CD1c-positive myeloid dendritic cell (primary cell): ENCODE measurements around the gene MCM5.

Experiments
- DNase-seq: peaks from one replicate; pipeline ENCODE4 v3.0.0-alpha.2; 2016; ENCODE audit errors: extremely low spot score

Gene MCM5

GRCh38 chr22:35403356-35403755 is 3.4 kb downstream of the MCM5 start:
- DNase-seq: no peak

DNA sequence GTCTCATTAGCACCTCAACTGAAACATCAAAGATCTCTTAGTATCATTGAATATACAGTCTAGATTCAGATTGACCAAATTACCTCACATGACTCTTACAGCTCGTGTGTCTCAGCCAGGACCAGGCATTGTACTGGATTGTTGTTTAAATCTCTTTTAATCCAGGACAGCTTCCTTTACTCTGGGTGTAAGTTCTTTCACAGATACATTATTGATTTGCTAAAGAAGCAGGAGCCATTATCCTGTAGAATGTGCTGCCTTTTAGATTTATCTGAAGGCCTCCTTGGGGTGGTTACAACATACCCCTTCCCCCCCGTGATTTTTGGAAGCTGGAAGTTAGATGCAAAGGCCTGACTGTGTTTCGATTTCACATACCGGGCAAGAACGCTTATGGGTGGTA is 4.2 kb downstream of the MCM5 start:
- no peak for DNase-seq

DNA sequence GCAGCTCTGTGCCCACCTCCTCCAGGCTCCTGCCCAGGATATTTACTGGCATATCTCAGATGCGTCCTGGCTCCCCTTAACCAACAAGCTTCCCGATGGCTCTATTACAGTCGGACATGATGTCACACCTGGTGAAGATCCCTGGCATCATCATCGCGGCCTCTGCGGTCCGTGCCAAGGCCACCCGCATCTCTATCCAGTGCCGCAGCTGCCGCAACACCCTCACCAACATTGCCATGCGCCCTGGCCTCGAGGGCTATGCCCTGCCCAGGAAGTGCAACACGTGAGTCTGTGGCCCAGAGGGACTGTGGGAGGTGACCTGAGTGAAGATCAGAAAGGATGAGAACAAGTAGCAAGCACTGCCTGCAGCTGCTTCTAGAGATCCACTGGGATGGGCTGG is 6.5 kb downstream of the MCM5 start:
- DNase-seq: no peak

DNA sequence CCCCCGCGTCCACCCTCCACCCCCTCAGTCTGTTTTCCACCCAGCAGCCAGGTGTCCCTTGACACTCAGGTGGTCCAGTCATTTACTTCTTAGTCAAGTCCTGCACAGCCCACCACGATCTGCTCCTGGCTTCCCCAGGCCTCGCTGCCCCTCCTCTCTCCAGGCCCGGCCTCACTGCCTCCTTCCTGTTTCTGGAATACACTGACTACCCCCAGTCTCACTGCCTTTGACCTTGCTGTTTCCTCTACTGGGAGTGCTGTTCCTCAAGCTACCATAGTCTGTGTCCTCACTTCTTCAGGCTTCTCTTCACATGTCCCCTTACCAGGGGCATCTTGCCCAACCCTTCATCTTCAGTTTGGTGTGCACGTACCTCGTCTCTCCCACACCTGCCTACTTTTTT is 7.4 kb downstream of the MCM5 start:
- peak; percentile 66 for DNase-seq

- peak; percentile 97 for DNase-seq
These were observed 10.1 kb downstream of the MCM5 start for GRCh38 chr22:35409783-35410662.

DNA sequence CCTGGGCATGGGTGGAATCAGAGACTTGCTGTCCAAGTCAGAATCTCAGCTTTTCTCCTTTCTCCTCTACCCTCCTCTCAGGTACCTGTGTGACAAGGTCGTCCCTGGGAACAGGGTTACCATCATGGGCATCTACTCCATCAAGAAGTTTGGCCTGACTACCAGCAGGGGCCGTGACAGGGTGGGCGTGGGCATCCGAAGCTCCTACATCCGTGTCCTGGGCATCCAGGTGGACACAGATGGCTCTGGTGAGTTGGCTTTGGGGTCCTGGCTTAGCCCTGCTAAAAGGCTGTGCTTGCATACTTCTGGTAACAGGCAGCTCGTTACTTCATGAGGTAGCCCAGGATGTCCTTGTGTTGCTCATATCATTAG is 10.7 kb downstream of the MCM5 start:
- DNase-seq: no peak

DNA sequence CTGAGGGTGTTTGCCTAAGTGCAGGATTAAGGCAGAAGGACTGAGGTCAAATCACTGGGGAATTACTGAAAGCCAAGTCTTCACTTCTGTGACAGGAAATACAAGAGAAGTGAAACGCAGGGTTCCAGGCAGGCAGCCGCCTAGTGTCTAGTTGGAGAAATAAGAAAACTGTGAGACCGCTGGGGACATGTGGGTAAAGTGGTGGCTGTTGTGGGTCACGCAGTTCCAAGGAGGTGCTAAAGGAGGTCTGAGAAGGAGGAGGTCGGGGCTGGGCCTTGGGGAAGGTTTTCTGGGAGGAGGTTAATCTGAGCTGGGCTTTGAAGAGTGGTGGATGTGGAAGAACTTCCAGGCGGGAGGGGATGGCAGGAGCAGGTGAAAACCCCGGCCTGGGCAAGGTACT is 11.2 kb downstream of the MCM5 start:
- peak; percentile 79 for DNase-seq

GRCh38 chr22:35413624-35414023 is 13.7 kb downstream of the MCM5 start:
- DNase-seq: no peak

DNA sequence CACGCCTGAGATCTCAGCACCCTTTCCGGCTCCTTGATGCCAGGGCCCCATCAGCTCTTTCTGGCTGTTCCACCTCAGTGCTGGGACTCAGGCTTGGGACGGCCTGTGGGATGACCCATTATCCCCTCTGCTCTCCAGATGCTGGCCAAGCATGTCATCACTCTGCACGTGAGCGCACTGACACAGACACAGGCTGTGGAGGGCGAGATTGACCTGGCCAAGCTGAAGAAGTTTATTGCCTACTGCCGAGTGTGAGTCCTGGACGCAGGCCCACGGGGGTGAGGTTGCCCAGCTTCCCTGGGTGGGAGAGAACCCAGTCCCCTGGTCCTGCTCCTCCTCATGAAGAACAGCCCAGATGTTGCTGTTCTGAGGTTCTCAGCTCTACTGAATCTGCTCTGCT is 17.7 kb downstream of the MCM5 start:
- DNase-seq: no peak

- no peak for DNase-seq
These were observed 18.1 kb downstream of the MCM5 start for GRCh38 chr22:35418088-35418487.

- no peak for DNase-seq
These were observed 18.8 kb downstream of the MCM5 start for GRCh38 chr22:35418731-35419130.

DNA sequence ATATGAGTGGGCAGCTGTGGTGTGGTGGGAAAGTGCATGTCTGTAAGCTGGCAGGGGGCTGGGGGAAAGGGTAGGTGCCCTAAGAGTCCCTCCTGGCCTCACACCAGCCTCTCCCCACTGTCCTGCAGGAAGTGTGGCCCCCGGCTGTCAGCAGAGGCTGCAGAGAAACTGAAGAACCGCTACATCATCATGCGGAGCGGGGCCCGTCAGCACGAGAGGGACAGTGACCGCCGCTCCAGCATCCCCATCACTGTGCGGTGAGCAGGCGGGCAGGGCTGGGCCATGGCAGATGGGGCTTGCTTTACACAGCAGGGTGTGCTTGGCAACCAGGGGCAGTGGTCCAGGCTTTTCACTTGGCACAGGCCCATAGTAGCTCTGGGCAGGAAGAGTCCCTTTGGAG is 19.8 kb downstream of the MCM5 start:
- no peak for DNase-seq

- no peak for DNase-seq
These were observed 21.2 kb downstream of the MCM5 start for GRCh38 chr22:35421121-35421520.

- no peak for DNase-seq
These were observed 22.2 kb downstream of the MCM5 start for GRCh38 chr22:35422145-35422544.

- no peak for DNase-seq
These were observed 23.0 kb downstream of the MCM5 start for GRCh38 chr22:35422936-35423335.

DNA sequence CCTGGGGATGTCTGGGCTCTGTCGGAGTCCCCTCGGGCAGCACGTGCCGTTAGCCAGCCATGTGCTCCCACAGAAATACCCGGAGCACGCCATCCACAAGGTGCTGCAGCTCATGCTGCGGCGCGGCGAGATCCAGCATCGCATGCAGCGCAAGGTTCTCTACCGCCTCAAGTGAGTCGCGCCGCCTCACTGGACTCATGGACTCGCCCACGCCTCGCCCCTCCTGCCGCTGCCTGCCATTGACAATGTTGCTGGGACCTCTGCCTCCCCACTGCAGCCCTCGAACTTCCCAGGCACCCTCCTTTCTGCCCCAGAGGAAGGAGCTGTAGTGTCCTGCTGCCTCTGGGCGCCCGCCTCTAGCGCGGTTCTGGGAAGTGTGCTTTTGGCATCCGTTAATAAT is 24.1 kb downstream of the MCM5 start:
- no peak for DNase-seq

GRCh38 chr22:35424761-35425160 is 24.8 kb downstream of the MCM5 start:
- no peak for DNase-seq

- no peak for DNase-seq
These were observed 25.6 kb downstream of the MCM5 start for GRCh38 chr22:35425546-35425945.

GRCh38 chr22:35425971-35426800 is 26.2 kb downstream of the MCM5 start:
- no peak for DNase-seq

DNA sequence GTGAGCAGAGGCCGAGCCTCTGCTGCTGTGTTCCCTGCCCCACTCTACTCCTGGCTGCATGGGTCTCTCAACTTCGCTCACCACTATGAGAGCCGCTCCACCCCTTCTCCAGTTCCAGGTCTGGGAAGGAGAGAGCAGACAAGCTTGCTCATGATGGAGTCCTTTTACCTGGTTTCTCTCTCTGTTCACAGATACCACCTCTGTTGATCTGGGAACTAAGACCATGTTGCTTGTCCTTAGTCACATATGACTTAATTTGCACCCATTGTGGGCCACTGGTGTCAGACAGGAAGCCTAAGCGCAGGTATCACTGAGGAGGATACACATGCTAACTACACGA is 26.8 kb downstream of the MCM5 start:
- DNase-seq: no peak

DNA sequence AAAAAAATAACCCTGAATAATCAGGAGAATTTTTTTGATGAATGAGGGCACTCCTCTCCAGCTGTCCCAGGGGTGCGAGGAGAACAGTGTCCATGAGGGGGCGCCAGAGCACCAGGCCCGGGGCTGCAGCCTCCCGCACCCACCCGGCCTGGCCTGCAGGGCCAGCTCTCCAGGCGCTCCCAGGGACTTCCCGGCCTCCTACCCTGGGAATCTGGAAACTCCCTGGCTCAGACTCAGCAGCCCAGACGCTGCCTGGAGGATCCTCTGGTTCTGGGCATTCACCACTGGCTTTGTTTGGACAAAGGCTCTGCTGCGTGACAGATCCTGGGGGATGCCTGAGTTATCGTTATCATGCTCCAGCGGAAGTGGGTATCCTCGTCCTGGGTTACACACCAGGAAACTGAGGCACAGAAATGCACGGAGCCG is 31.0 kb downstream of the MCM5 start:
- peak; percentile 76 for DNase-seq

- no peak for DNase-seq
These were observed 31.7 kb downstream of the MCM5 start for GRCh38 chr22:35431483-35432227.
